HUES64 (cell line): ENCODE data around the gene XDH.

Source experiments
- H3K27ac ChIP-seq: 2 replicates; pipeline ENCODE4 v1.7.0; 2013; ENCODE audit warnings: low read depth, low read length, inconsistent platforms
- H3K27me3 ChIP-seq: 2 replicates; pipeline ENCODE4 v1.6.1; 2013; ENCODE audit warnings: mild to moderate bottlenecking, low read length; ENCODE audit not compliant: insufficient read depth
- H3K36me3 ChIP-seq: 2 replicates; pipeline ENCODE4 v1.6.1; 2013; ENCODE audit warnings: mild to moderate bottlenecking, low read length; ENCODE audit not compliant: insufficient read depth
- H3K4me1 ChIP-seq: 2 replicates; pipeline ENCODE4 v1.6.1; 2013; ENCODE audit warnings: mild to moderate bottlenecking, low read length, moderate library complexity; ENCODE audit not compliant: insufficient read depth
- H3K4me3 ChIP-seq: 2 replicates; pipeline ENCODE4 v1.5.1; 2013; ENCODE audit warnings: mild to moderate bottlenecking, low read length, moderate library complexity
- H3K9ac ChIP-seq: 2 replicates; pipeline ENCODE4 v1.6.1; 2013; ENCODE audit warnings: mild to moderate bottlenecking, low read depth, low read length
- H3K9me3 ChIP-seq: 2 replicates; pipeline ENCODE4 v1.6.1; 2013; ENCODE audit warnings: low read depth, low read length; ENCODE audit not compliant: insufficient read depth
- WGBS: fragments of 150-250, 120-280 bp; methylation state at CpG from one replicate; pipeline ENCODE4 v1.1.7; 2013; ENCODE audit warnings: missing lambda C conversion rate; 5-methylcytosine and 5-hydroxymethylcytosine counted together

Gene XDH

DNA sequence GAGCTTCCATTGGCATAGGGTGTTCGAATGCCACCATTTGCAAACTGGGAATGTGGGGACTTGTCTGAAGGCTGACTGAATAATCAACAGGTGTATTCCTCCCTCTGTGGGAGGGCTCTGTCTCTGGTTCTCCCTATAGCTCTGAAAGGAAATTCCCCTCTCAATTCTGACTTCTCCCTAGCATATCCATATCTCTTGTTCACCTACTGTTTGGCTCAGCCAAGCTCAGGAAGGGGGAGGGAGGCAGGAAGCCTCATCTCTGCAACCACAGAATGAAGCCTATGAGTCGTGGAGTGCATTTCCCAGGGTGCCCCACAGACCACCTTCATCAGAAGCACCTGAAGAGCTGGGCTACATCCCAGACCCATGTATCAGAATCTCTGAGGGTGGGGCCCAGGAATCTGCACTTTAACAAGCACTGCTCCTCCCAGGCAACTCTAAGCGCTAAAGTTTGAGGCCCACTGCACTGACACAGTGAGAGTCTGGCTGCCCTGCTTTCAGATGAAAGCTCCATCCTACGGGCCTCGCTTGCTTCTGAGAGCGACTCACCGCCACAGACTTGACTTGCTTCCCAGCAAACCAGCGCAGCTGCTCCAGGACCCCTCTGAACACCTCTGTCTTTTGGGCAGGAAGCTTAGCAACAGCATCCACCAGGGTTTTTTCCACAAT lies 32.0 kb downstream of the XDH start:
- peaks cover 17% of the 10 kb centered on the region for H3K4me1 ChIP-seq
- H3K4me3 ChIP-seq, result no peak overlapping the region
- peak overlapping the region; percentile 40; the same call in 1 of the 2 replicates for H3K27ac ChIP-seq
- no peak overlapping the region for H3K9ac ChIP-seq
- 86% methylated on average over 8 of the region's 8 CpGs for WGBS
- no peaks in the 10 kb centered on the region for H3K36me3 ChIP-seq
- no peaks in the 10 kb centered on the region for H3K9me3 ChIP-seq
- no peaks in the 10 kb centered on the region for H3K27me3 ChIP-seq

DNA sequence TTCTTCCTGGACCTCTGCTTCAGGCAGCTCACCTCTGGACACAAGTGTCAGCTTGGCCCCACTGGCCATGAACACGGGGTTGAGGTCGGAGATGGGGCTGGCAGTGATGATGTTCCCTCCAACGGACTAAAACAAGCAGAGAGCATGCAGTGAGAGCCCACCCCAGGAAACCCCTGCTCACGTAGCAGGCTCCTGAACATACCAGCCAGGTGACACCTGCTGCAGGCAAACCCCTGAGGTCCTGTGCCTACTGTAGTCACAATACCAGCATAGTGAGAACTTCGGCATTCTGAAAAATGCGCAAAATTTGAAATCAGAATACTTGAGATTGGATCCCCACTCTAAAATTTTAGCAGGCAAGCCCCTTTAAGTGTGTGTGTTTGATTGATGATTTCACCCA lies 32.9 kb downstream of the XDH start:
- Histone ChIP-seq H3K9me3 (no peaks in the 10 kb centered on the region), H3K4me3 (no peak overlapping the region), H3K4me1 (peaks cover 17% of the 10 kb centered on the region), H3K27ac (no peak overlapping the region), H3K36me3 (no peaks in the 10 kb centered on the region), H3K27me3 (no peaks in the 10 kb centered on the region), H3K9ac (no peak overlapping the region)
- 95% methylated on average over 6 of the region's 6 CpGs for WGBS

- 89% methylated on average over 3 of the region's 3 CpGs for WGBS
- no peak overlapping the region for H3K27ac ChIP-seq
- no peak overlapping the region for H3K9ac ChIP-seq
- H3K4me1 ChIP-seq, result peaks cover 17% of the 10 kb centered on the region
- H3K27me3 ChIP-seq, result no peaks in the 10 kb centered on the region
- H3K36me3 ChIP-seq, result no peaks in the 10 kb centered on the region
- no peak overlapping the region for H3K4me3 ChIP-seq
- no peaks in the 10 kb centered on the region; the same call in 1 of the 2 replicates for H3K9me3 ChIP-seq
Observed at GRCh38 chr2:31380243-31380642, 34.3 kb downstream of the XDH start.

- 85% methylated on average over 1 of the region's 1 CpG for WGBS
- H3K9me3 ChIP-seq, result no peaks in the 10 kb centered on the region; the same call in 1 of the 2 replicates
Observed at GRCh38 chr2:31379747-31380146, 34.8 kb downstream of the XDH start.

GRCh38 chr2:31378791-31379501 lies 35.6 kb downstream of the XDH start:
- no peak overlapping the region for H3K4me3 ChIP-seq
- H3K4me1 ChIP-seq, result peaks cover 9% of the 10 kb centered on the region
- 90% methylated on average over 6 of the region's 6 CpGs for WGBS
- no peaks in the 10 kb centered on the region for H3K36me3 ChIP-seq
- no peak overlapping the region for H3K27ac ChIP-seq
- no peak overlapping the region for H3K9ac ChIP-seq
- no peaks in the 10 kb centered on the region for H3K27me3 ChIP-seq
- no peaks in the 10 kb centered on the region; the same call in 1 of the 2 replicates for H3K9me3 ChIP-seq

More at GRCh38 chr2:31379747-31380146, 34.8 kb downstream of the XDH start:
- H3K4me1 ChIP-seq, result peaks cover 15% of the 10 kb centered on the region
- no peak overlapping the region for H3K4me3 ChIP-seq
- H3K27ac ChIP-seq, result no peak overlapping the region
- no peaks in the 10 kb centered on the region for H3K27me3 ChIP-seq
- no peak overlapping the region for H3K9ac ChIP-seq
- no peaks in the 10 kb centered on the region for H3K36me3 ChIP-seq

DNA sequence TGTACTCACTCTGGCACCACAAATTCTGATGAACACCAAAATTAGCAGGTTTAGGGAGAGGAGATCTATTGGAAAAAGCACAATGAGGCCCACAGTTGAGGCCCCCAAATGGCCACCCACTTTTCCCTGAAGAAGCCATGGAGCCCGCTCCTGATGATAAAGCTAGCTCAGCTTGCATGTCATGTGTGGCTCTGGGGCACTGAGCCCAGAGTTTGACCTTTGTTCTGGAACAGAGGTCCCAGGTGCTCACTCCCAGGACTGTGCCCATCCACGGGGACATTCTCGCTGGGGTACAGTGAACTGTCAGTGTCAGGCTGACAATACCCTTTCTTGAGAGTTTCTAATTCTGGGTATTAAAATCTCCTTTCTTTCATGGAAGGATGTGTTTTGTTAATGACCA lies 36.2 kb downstream of the XDH start:
- H3K36me3 ChIP-seq, result no peaks in the 10 kb centered on the region
- no peak overlapping the region for H3K9ac ChIP-seq
- no peaks in the 10 kb centered on the region; the same call in 1 of the 2 replicates for H3K9me3 ChIP-seq
- peaks cover 9% of the 10 kb centered on the region for H3K4me1 ChIP-seq
- H3K4me3 ChIP-seq, result no peak overlapping the region
- H3K27ac ChIP-seq, result no peak overlapping the region
- 97% methylated on average over 3 of the region's 3 CpGs for WGBS
- no peaks in the 10 kb centered on the region for H3K27me3 ChIP-seq

DNA sequence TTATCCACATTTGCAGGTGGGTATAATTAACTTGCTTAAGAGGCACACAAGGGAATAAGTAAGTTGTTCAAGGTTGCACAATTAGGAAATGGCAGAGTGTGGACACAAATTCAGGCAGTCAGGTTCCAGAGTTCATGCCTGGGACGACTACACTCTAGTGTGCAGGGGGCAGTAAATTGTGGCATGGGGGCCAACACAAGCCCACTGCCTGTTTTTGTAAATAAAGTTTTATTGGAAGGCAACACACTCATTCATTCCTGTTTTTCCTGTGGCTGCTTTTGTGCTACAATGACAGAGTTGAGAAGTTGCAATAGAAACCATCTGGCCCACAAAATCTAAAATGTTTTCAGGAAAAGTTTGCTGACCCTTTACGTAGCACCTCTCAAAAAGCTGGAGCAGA lies 41.4 kb downstream of the XDH start:
- H3K27me3 ChIP-seq, result no peaks in the 10 kb centered on the region
- H3K36me3 ChIP-seq, result peaks cover 8% of the 10 kb centered on the region; the same call in 1 of the 2 replicates
- H3K9ac ChIP-seq, result no peak overlapping the region
- 92% methylated on average over 2 of the region's 2 CpGs for WGBS
- H3K4me3 ChIP-seq, result no peak overlapping the region
- no peaks in the 10 kb centered on the region; the same call in 1 of the 2 replicates for H3K9me3 ChIP-seq
- H3K27ac ChIP-seq, result no peak overlapping the region
- H3K4me1 ChIP-seq, result no peaks in the 10 kb centered on the region

DNA sequence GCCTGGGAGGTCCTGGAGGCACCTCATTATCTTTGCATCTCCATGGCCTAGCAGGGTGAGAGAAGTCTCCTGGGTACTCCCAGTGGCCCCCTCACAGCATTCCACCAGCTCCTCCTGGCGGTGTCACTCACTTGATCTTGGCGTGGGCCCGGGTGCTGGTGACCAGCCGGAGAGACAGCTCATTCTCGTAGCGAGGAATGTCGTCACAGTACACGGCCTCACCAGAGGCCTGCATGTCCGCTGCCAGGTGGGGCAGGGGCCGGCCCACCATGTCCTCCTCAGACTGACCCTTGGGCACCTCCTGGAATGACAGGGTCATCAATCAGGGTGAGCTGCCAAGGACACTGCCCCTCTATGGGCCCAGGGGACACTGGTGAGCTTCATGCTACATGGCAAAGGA lies 42.4 kb downstream of the XDH start:
- no peaks in the 10 kb centered on the region for H3K4me1 ChIP-seq
- H3K9ac ChIP-seq, result no peak overlapping the region
- H3K9me3 ChIP-seq, result no peaks in the 10 kb centered on the region; the same call in 1 of the 2 replicates
- no peaks in the 10 kb centered on the region for H3K27me3 ChIP-seq
- H3K36me3 ChIP-seq, result peaks cover 8% of the 10 kb centered on the region; the same call in 1 of the 2 replicates
- WGBS, result 94% methylated on average over 10 of the region's 10 CpGs
- H3K27ac ChIP-seq, result no peak overlapping the region
- no peak overlapping the region for H3K4me3 ChIP-seq

DNA sequence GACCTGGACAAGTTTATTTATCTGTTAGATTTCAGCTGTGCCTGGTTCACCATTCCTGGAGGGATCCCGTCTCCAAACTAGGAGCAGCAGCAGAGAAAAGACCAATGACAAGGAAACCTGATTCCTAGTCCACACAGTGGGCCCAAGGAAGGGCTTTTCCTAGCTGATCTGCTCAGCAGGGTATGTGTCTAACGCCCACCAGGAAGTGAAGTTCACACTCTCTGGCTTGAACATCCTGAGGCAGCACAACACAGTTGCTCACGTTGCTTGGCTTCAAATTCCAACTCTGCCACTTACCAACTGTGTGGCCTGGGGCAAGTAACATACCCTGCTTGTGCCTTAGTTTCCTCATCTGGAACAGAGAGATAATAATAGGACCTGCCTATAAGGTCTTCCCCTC lies 42.9 kb downstream of the XDH start:
- Histone ChIP-seq H3K36me3 (peaks cover 8% of the 10 kb centered on the region; the same call in 1 of the 2 replicates), H3K4me3 (no peak overlapping the region), H3K9me3 (no peaks in the 10 kb centered on the region; the same call in 1 of the 2 replicates), H3K27me3 (no peaks in the 10 kb centered on the region), H3K9ac (no peak overlapping the region), H3K4me1 (no peaks in the 10 kb centered on the region), H3K27ac (no peak overlapping the region)
- WGBS, result 86% methylated on average over 3 of the region's 3 CpGs

GRCh38 chr2:31366733-31367132 lies 47.8 kb downstream of the XDH start:
- 92% methylated on average over 4 of the region's 4 CpGs for WGBS
- Histone ChIP-seq H3K27me3 (no peaks in the 10 kb centered on the region), H3K9ac (no peak overlapping the region), H3K4me1 (no peaks in the 10 kb centered on the region), H3K36me3 (peaks cover 6% of the 10 kb centered on the region; the same call in 1 of the 2 replicates), H3K4me3 (no peak overlapping the region), H3K27ac (no peak overlapping the region), H3K9me3 (no peaks in the 10 kb centered on the region)

GRCh38 chr2:31365834-31366505 lies 48.6 kb downstream of the XDH start:
- no peaks in the 10 kb centered on the region for H3K4me1 ChIP-seq
- H3K9ac ChIP-seq, result no peak overlapping the region
- H3K4me3 ChIP-seq, result no peak overlapping the region
- no peaks in the 10 kb centered on the region for H3K27me3 ChIP-seq
- 95% methylated on average over 9 of the region's 9 CpGs for WGBS
- no peak overlapping the region for H3K27ac ChIP-seq
- H3K9me3 ChIP-seq, result no peaks in the 10 kb centered on the region
- peaks cover 3% of the 10 kb centered on the region; the same call in 1 of the 2 replicates for H3K36me3 ChIP-seq
